Measurements from ENCODE around the gene C17orf50.

- TF ChIP-seq CTCF (conservative IDR thresholded peaks at IDR 0.05), result no peak
- TF ChIP-seq EZH2 (IDR thresholded peaks at IDR 0.05; ENCODE audit: low read depth), result no peak
Observed at GRCh38 chr17:35729405-35729833, 31.3 kb upstream of the C17orf50 start.
